ENCODE measurements around the gene FLNA.

The FLNA gene

DNA sequence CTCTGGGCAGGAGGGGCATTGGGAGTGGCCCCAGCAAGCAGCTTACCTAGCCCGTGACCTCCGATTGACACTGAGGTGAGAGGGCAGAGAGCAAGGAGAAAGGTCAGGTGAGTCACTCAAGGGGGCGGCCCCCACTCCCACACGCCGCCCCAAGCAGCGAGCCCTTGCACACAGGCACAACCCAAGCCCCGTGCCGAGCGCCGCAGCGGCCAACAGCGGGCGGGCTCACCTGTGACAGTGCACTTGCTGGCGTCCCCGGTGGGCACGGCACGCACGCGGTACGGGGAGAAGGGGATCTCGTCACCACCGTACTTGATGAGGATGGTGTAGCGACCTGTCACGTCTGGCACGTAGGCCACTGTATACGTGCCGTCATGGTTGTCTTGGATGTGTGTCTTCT lies 17.2 kb downstream of the FLNA start:
- FAIRE-seq: no peak

DNA sequence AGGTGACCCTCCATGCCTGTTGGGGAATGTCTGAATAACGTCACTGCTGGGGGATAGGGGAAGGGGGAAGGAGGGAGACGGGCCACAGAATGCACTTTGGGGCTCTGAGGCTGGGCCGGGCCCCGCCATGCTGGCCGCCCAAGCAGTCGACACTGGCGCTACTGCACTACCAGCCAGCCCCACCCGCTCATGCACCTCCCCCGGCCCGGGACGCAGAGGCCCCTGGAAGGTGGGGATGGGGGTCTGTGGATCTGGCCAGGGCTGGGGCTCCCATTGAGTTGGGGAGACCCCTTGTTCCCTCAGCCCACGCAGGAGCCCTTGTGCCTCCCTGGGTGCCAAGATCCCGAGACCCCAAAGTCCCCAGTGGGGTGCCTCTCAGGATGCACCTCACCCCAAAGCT lies 17.8 kb downstream of the FLNA start:
- no peak for FAIRE-seq

DNA sequence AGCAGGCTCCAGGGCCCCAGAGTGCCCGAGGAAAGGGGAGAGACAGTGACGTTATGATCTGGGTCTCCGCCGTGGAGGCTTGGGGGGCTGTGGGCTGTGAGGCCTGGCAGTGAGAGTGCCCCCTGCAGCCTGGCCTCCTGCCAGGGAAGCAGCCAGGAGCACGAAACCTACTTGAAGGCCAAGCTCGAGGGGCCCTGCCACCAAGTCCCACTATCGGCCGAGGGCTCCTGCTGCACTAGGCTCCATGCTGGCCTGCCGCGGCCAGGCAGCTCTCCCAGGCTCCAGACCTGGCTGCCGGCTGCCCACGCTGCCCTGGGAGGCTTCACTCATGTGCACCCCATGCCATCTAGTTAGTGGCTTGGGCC lies 18.7 kb downstream of the FLNA start:
- FAIRE-seq: no peak

DNA sequence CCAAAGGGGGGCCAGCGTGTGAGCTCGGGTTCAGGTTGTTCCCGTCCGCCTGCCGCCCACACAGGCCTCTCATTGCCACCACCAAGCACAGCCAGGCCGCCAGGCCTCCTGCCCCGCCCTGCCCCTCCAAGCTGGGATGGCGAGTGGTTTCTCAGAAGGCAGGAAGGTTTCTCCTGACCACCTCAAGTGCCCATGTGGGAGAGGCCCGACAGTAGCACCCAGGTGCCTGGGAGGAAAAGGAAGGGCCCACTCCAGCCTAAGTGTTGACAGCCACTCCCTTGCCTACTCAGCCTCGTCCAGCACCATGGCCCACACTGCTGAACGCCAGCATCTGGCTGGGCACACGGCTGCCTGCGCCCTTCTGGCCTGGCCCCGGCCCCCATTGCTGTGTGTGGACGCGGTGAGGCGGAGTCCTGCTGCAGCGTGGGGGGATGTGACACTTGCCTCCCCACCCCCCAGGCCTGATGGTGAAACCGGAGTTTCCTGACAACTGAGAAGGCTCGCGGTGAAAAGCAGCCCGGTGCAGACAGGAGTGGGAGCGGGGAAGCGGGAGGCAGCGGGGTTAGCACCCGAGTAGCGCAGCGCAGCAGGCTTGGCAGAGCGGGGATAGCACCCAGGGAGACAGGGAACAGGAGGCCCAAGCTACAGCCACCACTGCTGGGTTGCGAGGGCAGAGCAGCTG lies 19.2 kb downstream of the FLNA start:
- no peak for FAIRE-seq

DNA sequence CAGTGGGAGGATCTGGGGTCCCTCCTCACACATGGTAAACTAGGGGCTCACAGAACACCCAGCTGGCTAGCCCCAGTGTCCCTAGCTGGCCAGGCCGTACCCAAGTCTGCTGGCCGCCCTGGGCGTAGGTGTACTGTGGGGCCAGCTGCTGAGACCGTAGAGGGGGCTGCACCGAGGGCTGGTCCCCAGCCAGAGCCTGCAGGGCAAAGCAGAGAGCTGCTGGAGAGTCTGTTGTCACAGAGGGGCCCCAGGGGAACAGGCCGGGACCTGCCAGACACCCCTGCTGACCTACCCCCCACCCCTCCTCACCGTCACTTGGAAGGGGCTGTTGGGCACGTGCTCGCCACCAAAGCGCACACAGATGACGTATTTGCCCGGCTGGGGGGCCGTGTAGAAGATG lies 19.9 kb downstream of the FLNA start:
- no peak for FAIRE-seq

DNA sequence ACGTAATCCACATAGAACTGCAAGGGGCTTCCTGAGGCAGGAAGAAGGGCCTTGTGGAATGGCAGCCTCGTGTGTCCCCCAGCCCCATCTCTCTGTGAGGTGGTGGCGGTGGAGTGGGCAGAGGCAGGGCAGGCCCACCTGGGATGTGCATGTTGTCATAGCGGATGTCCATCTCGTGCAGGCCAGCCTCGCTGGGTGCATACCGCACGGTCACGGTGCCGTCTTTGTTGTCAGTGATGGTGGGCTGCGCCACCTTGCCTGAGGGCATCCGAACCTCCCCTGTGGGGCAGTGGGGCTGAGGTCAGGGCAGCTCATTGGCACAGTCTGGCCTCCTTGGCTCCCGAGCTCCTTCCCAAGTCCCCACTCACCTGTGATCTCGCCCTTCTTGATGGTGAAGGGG lies 20.4 kb downstream of the FLNA start:
- FAIRE-seq: no peak

DNA sequence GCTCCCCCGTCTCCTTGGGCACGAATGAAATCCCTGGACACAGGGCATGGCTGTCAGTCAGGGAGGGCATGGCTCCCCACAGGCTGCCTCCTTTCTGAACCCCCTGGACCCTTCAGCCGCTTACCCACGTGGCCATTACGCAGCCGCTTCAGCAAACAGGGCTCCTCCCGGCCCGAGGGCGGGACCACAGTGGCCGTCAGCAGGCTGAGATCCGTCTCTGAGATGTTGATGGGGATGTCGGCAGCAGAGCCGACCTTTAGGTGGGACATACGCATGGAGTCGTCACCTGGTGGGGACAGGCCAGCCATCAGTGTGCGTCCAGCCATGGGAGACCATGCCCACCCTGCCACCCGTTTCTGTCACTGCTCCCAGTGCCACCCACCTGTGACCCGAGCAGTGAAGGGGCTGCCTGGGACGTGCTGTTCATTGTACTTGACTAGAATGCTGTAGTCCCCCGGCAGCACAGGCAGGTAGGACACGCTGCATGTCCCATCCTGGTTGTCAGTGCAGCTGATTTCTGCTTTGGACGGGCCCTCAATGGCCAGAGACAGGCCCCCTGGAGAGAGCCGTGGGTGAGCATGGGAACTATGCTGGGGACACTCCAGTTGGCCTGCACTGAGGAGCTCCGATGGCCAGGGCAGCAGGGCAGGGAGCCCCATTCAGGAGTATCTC lies 21.1 kb downstream of the FLNA start:
- FAIRE-seq: no peak

DNA sequence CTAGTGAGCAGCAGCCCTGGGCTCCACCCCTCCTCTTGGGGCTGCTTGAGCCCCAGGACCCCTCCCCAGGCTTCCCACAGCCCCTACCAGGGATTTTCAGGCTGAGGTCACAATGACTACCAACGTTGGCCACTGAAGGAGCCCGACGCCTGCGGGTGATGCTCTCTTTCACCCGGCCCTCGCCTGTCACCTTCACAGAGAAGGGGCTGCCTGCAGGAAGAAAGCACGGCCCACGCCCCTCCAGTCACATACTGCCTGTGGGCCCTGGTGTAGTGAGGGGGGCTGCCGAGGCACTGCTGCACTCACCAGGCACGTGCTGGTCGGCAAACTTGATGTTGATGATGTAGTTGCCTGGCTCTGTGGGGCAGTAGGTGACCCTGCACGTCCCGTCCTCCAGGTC lies 22.0 kb downstream of the FLNA start:
- FAIRE-seq: no peak

DNA sequence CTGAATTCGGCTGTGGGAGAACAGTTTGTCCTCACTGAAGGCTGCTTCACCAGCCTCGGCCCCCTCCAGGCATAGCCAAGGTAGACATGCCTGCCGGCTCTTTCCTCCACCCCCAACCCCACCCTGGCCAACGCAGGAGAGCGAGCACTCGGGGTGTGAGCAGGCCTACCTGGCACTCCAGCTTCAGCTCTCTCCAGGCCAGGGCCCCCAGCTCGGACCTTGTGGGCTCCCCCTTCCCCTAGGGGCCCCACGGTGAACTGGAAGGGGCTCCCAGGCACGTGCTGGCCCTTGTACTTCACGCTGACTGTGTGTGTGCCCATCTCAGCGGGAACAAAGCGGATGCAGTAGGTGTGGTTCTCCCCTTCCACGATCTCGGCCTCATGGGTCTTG lies 22.4 kb downstream of the FLNA start:
- FAIRE-seq: no peak

DNA sequence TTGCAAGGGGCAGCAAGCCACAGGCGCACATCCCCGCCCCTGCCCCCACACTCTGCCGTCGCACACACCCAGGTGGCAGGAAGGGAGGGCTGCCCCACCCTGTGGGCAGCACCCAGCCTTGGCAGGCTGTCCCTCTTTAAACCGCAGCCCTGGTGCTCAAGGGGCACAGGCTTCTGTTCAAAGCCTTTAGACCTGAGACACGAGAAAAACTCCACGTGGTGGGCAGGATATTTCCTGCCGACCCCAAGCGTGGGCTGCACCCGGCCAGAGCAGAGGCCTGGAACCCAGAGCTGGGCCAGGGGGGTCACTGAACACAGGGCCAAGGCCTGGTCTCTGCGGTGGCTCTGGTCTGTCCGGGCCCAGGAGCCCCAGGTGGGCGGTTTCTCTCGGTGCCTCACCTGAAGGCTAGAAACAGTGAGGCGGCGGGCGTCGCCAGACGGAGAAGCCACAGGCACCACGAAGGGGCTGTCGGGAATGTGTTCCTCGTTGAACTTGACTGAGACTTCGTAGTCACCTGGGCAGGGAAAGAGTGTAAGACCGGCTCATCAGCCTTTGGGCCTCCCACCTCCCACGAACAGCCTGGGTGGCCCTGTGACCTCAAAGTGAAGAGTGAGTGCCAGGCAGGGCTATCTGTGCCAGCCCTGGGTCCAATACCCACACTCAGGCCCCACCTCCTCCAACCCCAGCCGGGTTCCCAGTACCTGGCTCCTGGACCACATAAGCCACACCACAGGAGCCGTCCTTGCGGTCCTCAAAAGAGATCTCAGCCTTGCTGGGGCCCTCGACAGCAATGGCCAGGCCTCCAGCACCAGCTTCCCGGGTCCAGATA lies 23.0 kb downstream of the FLNA start:
- no peak for FAIRE-seq

DNA sequence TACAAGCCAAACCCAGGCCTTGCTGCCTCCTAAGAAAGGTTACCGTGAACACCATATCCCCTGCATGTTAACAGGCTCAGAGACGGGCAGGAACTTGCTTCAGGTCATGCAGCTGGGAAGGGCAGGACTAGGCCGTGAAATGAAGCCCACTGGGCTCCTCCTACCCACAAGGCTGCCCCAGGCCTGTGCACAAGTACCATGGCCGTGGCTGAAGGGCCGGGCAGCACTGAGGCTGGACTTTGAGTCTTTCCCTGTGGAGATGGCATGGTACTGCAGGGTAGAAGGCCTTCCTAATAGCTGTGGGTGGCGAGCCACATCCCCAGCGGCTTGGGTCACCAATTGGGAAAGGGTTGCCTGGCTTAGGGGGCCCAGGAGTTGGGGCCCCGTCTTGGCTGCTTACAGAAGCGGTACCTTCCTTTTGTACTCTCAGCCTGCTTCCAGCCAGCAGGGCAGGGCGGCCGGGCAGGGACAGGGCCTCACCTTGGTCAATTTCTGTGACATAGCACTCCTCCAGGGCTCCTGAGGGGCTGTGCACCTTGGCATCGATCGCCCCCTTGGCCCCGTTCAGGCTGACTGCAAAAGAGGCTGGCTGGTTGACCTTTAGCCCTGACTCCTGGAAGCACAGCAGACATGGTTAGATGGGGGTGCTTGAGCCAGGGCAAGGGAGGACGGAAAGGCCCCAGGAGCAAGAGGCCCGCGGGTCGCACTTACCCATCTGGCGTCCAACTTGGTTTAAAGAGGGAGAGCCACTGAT lies 23.8 kb downstream of the FLNA start:
- FAIRE-seq: peak; percentile 30

DNA sequence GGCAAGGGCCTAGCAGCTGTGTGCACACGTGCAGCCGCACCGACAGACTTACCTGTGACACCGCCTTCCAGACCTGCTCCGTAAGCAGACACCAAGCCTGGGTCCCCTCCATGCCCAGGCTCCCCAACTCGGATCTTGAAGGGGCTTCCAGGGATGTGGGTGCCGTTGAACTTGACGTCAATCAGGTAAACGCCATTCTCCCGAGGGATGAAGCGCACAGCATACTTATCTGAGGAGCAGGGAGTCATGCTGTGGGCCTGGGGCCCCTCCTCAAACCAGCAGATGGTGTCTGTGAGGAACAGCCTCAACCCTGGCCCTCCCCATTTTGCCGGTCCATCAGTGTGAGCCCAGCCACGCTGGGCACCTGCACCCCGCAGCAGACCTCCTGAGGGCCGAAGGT lies 24.5 kb downstream of the FLNA start:
- FAIRE-seq: no peak

DNA sequence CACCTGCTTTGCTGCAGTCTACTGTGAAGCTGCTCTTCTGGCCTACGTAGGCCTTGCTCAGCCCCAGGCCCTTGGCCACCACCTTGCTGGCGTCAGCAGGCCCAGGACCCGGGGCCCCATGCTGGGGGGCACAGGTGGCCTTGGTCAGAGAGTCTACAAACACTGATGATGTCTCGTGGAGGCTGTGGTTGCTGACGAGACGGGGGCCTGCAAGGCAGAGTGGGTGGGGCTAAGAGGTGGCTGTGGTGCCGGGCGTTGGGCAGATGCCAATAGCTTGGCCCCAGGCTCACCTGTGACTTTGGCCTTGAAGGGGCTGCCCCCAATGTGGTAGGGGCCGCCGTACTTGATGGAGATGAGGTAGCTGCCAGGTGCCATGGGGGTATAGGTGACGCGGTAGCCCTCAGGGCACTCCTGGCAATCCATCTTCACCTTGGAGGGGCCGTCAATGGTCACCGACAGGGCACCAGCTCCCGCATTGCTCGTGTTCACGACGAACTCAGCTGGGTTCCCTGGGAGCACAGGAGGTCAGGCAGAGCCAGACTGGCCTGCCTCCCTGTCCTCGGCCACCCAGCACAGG lies 25.0 kb downstream of the FLNA start:
- FAIRE-seq: no peak

DNA sequence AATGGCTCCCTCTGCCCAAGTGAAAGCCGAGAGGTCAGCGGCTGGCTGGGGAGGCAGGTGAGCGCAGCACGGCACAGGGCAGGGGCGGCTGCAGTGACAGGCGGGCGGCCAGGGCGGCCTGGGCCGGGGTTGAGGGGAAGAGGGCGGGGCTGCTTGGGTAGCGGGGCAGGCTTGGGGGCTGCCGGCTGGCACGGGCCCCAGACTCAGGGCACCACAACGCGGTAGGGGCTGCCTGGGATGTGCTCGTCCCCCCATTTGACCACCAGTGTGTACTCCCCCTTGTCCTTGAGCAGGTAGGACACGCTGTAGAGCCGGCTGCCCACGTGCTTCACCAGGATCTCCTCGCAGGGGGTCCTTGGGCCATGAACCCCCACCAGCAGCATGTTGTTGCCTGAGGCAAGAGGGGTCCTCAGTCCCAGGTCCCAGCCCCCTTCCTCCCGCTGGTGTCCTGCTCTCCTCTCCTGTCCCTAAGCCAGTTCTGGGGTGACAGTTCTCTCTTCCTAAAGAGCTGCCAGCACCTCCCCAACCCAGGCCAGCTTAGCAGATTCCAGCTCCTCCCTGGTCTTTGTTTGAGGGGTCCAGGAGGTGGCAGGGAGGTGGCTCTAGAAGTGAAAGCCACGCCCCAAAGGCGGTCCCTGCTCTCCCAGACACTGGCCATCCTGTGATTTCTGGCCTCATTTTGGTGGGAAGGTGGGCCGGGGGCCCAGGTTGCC lies 25.6 kb downstream of the FLNA start:
- peak; percentile 79 for FAIRE-seq

DNA sequence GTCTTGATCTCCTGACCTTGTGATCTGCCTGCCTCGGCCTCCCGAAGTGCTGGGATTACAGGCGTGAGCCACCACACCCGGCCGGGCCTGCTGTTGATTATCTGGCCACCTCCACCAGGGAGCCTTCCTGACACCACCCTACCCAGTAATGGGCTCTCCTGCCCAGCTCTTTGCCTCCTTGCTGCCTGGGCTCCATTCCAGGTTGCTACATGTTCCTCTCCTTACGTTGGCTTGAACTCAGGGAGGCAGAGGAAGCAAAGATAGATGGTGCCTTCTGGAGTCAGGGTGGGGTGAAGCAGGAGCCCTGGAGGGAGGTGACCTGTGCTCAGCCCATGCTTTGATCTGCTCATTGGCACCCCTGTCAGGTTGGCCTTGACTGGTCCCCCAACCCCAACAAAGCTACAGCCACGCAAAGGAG lies 26.3 kb downstream of the FLNA start:
- FAIRE-seq: no peak

DNA sequence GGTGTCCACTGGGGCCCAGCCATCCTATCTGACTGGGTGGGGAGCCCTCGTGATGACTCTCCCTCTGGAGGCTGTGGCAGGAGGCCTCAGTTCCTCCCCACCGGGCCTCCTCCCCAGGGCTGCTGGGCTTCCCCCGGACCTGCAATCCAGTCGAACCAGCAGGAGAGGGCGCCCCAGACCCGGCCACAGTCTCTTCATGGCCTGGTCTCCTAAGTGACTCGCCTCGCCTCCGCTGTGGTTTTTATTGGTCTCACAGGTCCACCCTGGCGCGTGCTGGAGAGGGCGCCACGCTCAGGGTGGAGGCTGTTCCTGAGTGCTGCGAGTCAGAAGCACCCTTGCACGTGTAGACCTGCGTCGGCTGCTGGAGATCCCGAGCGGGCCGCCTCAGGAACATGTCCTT lies 30.8 kb downstream of the FLNA start:
- peak; percentile 98 for FAIRE-seq

DNA sequence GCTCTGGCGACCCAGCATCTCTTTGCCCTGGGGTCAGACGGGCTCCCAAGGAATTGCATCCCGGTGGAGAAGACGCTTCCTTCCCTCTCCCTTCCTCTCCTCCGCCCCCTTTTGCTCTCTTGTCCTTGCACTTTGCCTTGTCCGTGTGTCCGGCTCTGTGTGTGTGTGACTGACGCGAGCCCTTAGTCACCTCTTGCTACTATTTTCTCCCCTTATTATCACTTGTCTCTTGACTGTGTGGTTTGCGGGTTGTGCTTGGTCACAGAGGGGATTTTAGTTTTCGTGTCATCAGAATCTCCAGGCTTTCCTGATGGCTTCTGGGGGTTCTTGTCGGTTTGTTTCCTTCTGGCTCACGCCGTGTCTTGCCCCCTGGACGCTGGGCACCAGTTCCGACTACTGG lies 31.4 kb downstream of the FLNA start:
- peak; percentile 23 for FAIRE-seq

DNA sequence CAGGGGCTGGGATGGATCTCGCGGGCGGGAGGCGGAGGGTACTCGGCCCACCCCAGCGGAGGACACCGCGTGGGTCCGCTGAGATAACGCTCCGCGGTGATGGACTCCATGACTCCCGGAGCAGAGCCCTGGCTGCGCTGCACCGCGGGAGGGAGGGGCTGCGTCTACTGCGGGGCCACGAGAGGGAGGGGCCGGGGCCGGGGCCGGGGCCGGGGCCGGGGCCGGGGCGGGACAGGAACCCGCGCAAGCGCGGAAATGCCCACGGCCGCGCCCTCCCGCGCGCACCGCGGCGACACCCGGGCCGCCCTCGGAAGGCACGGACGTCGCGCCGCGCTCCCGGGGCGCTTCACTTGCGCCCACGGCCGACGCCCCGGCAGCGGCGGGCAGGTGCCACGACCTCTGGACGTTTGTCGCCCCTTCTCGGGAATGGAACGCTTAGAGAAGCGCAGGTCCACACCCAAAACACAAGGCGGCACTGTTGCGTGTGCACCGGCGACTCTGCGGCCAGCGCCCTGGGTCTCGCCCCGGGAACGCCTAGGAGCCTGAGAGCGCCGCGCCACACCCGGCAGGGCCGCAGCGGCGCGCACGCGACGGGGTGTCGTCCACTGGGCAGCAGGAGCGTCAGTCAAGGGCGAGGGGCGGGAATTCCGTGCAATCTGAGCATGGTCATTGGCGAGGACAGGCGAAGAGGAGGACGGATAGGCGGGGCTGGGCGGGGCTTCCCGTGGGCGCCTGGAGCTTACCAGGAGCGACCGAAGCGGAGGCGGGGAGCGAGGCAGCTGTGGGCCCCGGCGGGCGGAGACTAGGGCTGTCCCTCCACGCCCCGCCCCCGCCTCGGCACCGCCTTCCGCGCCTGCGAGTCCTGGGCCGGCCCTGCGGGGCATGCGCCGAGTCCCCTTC lies 32.8 kb downstream of the FLNA start:
- FAIRE-seq: peak; percentile 96

DNA sequence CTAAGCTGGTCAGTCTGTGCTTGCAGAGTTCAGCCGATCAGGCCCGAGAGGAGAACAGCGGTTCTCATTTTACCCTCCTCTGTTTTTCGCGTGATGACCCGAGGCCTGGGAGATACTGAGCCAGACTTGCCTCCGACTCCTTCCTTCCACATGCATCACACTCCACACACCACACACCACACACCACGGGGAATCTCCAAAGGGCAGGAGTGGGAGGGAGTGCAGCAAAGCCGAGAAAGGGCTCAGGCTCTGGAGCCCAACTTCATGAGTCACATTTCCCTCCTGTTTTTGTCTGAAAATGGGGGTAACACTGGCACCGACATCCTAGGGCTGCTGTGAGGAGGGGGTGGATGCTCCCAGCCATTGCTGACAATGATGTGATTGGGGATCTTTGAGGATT lies 39.9 kb downstream of the FLNA start:
- FAIRE-seq: no peak

DNA sequence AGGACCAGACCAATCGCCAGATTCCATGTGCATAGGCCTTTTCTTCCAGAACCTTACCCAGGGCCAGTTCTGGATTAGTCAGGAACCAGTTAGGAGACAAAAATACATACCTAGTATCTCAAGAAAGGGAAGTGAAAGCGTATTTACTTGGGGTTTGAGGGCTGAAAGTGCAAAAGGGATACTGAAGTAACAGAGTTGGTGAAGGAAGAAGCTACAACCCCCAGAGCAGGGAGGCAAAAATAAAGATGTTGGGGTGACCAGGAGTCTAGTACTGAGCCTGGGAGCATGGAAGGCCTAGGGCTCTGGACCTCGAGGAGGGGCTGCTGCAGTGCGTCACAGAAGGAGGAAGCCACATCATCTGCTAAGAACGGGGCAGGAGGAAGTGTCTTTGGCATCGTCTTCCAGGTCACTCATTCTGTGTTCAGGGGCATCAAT lies 40.6 kb downstream of the FLNA start:
- no peak for FAIRE-seq

DNA sequence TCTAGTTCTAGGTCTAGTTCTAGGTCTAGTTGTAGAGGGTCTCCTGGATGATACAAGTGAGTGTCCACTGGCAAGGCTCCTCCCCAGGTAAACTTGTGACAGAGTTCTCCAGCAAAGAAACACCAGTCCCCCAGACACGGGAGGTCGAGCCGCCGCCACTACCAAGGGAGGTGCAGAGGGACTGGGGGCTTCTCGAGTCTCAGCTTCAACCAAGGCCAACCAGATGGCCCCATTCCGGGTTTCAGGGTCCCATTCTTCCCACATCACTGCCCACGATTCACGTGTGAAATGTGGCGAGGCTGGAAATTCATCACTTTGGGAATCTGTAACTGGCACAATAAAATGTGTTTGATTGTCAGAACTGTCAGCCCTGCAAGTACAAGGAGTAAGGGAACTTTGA lies 41.3 kb downstream of the FLNA start:
- no peak for FAIRE-seq
